HG02970 (cell line): ENCODE measurements around the gene DIO3.

Experiments used
- ATAC-seq: cut with Tn5 transposase; IDR thresholded peaks from one replicate; pipeline ENCODE4 v1.9.1; 2021; ENCODE audit warnings: mild to moderate bottlenecking, moderate library complexity, moderate number of reproducible peaks; ENCODE audit not compliant: unreplicated experiment, low FRiP score

The DIO3 gene

GRCh38 chr14:101578489-101578888 is 17.2 kb downstream of the DIO3 start:
- no peak for ATAC-seq

- ATAC-seq = no peak
These were observed 18.2 kb downstream of the DIO3 start for GRCh38 chr14:101579372-101580080.

GRCh38 chr14:101581806-101582205 is 20.5 kb downstream of the DIO3 start:
- no peak for ATAC-seq

- no peak for ATAC-seq
These were observed 21.0 kb downstream of the DIO3 start for GRCh38 chr14:101582294-101582693.

- no peak for ATAC-seq
These were observed 21.9 kb downstream of the DIO3 start for GRCh38 chr14:101583006-101583714.

- no peak for ATAC-seq
These were observed 22.4 kb downstream of the DIO3 start for GRCh38 chr14:101583715-101584054.

GRCh38 chr14:101584055-101584859 is 23.0 kb downstream of the DIO3 start:
- ATAC-seq = no peak

GRCh38 chr14:101585211-101585610 is 23.9 kb downstream of the DIO3 start:
- ATAC-seq = no peak

- ATAC-seq = no peak
These were observed 25.5 kb downstream of the DIO3 start for GRCh38 chr14:101586531-101587430.

GRCh38 chr14:101587441-101587911 is 26.2 kb downstream of the DIO3 start:
- ATAC-seq = no peak

- ATAC-seq = no peak
These were observed 27.1 kb downstream of the DIO3 start for GRCh38 chr14:101588286-101588975.

GRCh38 chr14:101588990-101589389 is 27.7 kb downstream of the DIO3 start:
- ATAC-seq = no peak

GRCh38 chr14:101589486-101590015 is 28.3 kb downstream of the DIO3 start:
- ATAC-seq = no peak

GRCh38 chr14:101590062-101590461 is 28.8 kb downstream of the DIO3 start:
- ATAC-seq = no peak

- ATAC-seq = no peak
These were observed 29.3 kb downstream of the DIO3 start for GRCh38 chr14:101590616-101591015.

- no peak for ATAC-seq
These were observed 29.8 kb downstream of the DIO3 start for GRCh38 chr14:101591121-101591520.

- no peak for ATAC-seq
These were observed 30.3 kb downstream of the DIO3 start for GRCh38 chr14:101591582-101591981.

- ATAC-seq = no peak
These were observed 32.3 kb downstream of the DIO3 start for GRCh38 chr14:101593411-101594238.
